HepG2 (cell line): ENCODE results near the gene WDR19. TPM values are rescaled to one million over a fixed set of nuclear protein-coding genes. Genes with fewer than 3 reads are reported as not detected.

ENCODE experiments used
- ARNT ChIP-seq: fragments of 450-650 bp; IDR thresholded peaks from 2 replicates; pipeline ENCODE4 v1.6.1; 2017
- ATF7 ChIP-seq, 2 experiments: fragments of 450-650 bp in 1 of 2; sonication (generic) in 1 of 2; formaldehyde crosslinking in 1 of 2; IDR thresholded peaks; 2 replicates each; pipeline versions ENCODE4 v1.4.0 to v1.6.1; 2016 to 2020; ENCODE audit warnings: antibody characterized with exemption in 1 of 2, mild to moderate bottlenecking in 1 of 2, missing genetic modification reagents in 1 of 2
- CENPX ChIP-seq: sonication (generic); formaldehyde crosslinking; IDR thresholded peaks from 2 replicates; pipeline ENCODE4 v1.9.0; 2021; ENCODE audit warnings: mild to moderate bottlenecking, missing genetic modification reagents, moderate library complexity
- KLF13 ChIP-seq: sonication (generic); formaldehyde crosslinking; IDR thresholded peaks from 2 replicates; pipeline ENCODE4 v1.4.0; 2020; ENCODE audit warnings: mild to moderate bottlenecking, missing genetic modification reagents
- MED1 ChIP-seq: sonication (generic); formaldehyde crosslinking; IDR thresholded peaks from 2 replicates; pipeline ENCODE4 v1.4.0; 2020; ENCODE audit warnings: missing genetic modification reagents
- PCBP2 ChIP-seq: fragments of 200-400 bp; formaldehyde crosslinking; optimal IDR thresholded peaks from 2 replicates; pipeline ENCODE3; 2018; ENCODE audit warnings: low read length, low read depth; ENCODE audit not compliant: poor library complexity, severe bottlenecking
- RAD51 ChIP-seq: fragments of 450-650 bp; IDR thresholded peaks from 2 replicates; pipeline ENCODE4 v1.6.1; 2016; ENCODE audit warnings: borderline replicate concordance
- TCF7L2 ChIP-seq: IDR thresholded peaks from 2 replicates; pipeline ENCODE4 v1.6.1; 2011; ENCODE audit warnings: mild to moderate bottlenecking, low read depth, low read length, moderate library complexity
- TMF1 ChIP-seq: sonication (generic); formaldehyde crosslinking; IDR thresholded peaks from 2 replicates; pipeline ENCODE4 v1.8.1; 2022; ENCODE audit warnings: low read depth, missing genetic modification reagents
- ZBTB3 ChIP-seq: sonication (generic); formaldehyde crosslinking; IDR thresholded peaks from 2 replicates; pipeline ENCODE4 v1.4.0; 2020; ENCODE audit warnings: low read depth, mild to moderate bottlenecking, moderate library complexity, missing genetic modification reagents, borderline replicate concordance
- ZNF180 ChIP-seq: sonication (generic); formaldehyde crosslinking; IDR thresholded peaks from 2 replicates; pipeline ENCODE4 v1.4.0; 2020; ENCODE audit warnings: low read depth, missing genetic modification reagents, borderline replicate concordance
- ZNF335 ChIP-seq: sonication (generic); formaldehyde crosslinking; IDR thresholded peaks from 2 replicates; pipeline ENCODE4 v1.4.0; 2020; ENCODE audit warnings: missing genetic modification reagents
- ZNF569 ChIP-seq: sonication (generic); formaldehyde crosslinking; IDR thresholded peaks from 2 replicates; pipeline ENCODE4 v1.5.0; 2020; ENCODE audit warnings: mild to moderate bottlenecking, missing genetic modification reagents, moderate library complexity, borderline replicate concordance
- polyA plus RNA-seq, 8 experiments: library from polyadenylated mRNA; depleted of rRNA in 3 of 8; stranded (reverse) in 7 of 8; unstranded in 1 of 8; fragments of >200 nt; fragmentation: Illumina TruSeq in 4 of 8; extraction: Trizol in 4 of 8; gene quantifications; 2 replicates each; pipeline versions ENCODE4 v1.2.1 to v1.2.3, GENCODE V29; 2011 to 2016; ENCODE audit warnings: low read depth in 4 of 8, missing spikeins in 1 of 8, mixed read lengths in 1 of 8; ENCODE audit not compliant: insufficient read depth in 1 of 8
- total RNA-seq, 5 experiments: library from RNA; depleted of rRNA; stranded (reverse); fragments of >200 nt; fragmentation: Illumina TruSeq; extraction: Trizol; gene quantifications; 2 replicates each; pipeline ENCODE4 v1.2.3, GENCODE V29; 2016; ENCODE audit warnings: low read depth in 1 of 5
- TF ChIP-seq, protein P1 (sequence below): sonication (generic); formaldehyde crosslinking; IDR thresholded peaks from 2 replicates; pipeline ENCODE4 v1.4.0; 2020; ENCODE audit warnings: missing genetic modification reagents, borderline replicate concordance
- TF ChIP-seq, protein P2 (sequence below), 2 experiments: sonication (generic) in 1 of 2; formaldehyde crosslinking in 1 of 2; IDR thresholded peaks; 2 replicates each; pipeline versions ENCODE4 v1.6.1 to v1.9.0; 2014 to 2022; ENCODE audit warnings: antibody characterized with exemption in 1 of 2, borderline replicate concordance in 1 of 2, inconsistent platforms in 1 of 2, low read depth in 1 of 2, missing genetic modification reagents in 1 of 2
- TF ChIP-seq, protein P3 (sequence below): sonication (generic); formaldehyde crosslinking; IDR thresholded peaks from 2 replicates; pipeline ENCODE4 v1.8.1; 2022; ENCODE audit warnings: low read depth, mild to moderate bottlenecking, missing genetic modification reagents

Gene WDR19
- total and polyA plus RNA-seq, 2 of the 13 experiments (the other 11 are each of a cell fraction or from before 2014, with no cell fraction given), result 22.9 to 34.1 TPM

DNA sequence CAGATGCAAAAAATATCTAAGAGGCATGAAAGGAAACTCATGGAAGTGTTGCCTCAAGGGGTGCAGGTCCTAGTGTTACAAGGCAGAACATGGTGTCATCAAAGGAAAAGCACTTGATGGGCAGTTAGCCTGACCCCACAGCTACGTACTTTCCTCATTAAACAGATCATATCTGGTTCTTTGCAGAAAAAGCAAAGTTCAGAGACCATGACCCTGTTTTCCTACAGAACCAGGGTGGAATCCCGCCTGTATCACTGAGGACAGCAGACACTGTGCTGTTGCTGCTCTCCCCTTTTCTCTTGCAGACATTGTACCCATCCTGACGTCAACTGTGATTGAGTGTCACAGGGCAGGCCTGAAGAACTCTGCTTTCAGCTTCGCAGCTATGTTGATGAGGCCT lies 92.2 kb downstream of the WDR19 start (continued):
- TF ChIP-seq ZNF180 (CRISPR knock-in tag) (no peak), TMF1 (CRISPR knock-in tag) (no peak), ZNF569 (CRISPR knock-in tag) (no peak), RAD51 (no peak), ATF7 (IDR thresholded peaks at IDR 0.05) (no peak), ATF7 (CRISPR knock-in tag; IDR thresholded peaks at IDR 0.05) (peak; percentile 79; the same call in 1 of the 2 replicates), PCBP2 (no peak), ZNF335 (CRISPR knock-in tag) (no peak), ARNT (no peak), KLF13 (CRISPR knock-in tag) (no peak), ZBTB3 (no peak), MED1 (CRISPR knock-in tag) (peak; percentile 81), CENPX (CRISPR knock-in tag) (no peak), TCF7L2 (no peak)
- TF ChIP-seq, protein P1, sequence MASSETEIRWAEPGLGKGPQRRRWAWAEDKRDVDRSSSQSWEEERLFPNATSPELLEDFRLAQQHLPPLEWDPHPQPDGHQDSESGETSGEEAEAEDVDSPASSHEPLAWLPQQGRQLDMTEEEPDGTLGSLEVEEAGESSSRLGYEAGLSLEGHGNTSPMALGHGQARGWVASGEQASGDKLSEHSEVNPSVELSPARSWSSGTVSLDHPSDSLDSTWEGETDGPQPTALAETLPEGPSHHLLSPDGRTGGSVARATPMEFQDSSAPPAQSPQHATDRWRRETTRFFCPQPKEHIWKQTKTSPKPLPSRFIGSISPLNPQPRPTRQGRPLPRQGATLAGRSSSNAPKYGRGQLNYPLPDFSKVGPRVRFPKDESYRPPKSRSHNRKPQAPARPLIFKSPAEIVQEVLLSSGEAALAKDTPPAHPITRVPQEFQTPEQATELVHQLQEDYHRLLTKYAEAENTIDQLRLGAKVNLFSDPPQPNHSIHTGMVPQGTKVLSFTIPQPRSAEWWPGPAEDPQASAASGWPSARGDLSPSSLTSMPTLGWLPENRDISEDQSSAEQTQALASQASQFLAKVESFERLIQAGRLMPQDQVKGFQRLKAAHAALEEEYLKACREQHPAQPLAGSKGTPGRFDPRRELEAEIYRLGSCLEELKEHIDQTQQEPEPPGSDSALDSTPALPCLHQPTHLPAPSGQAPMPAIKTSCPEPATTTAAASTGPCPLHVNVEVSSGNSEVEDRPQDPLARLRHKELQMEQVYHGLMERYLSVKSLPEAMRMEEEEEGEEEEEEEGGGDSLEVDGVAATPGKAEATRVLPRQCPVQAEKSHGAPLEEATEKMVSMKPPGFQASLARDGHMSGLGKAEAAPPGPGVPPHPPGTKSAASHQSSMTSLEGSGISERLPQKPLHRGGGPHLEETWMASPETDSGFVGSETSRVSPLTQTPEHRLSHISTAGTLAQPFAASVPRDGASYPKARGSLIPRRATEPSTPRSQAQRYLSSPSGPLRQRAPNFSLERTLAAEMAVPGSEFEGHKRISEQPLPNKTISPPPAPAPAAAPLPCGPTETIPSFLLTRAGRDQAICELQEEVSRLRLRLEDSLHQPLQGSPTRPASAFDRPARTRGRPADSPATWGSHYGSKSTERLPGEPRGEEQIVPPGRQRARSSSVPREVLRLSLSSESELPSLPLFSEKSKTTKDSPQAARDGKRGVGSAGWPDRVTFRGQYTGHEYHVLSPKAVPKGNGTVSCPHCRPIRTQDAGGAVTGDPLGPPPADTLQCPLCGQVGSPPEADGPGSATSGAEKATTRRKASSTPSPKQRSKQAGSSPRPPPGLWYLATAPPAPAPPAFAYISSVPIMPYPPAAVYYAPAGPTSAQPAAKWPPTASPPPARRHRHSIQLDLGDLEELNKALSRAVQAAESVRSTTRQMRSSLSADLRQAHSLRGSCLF (CRISPR knock-in tag), result no peak
- TF ChIP-seq, protein P2, sequence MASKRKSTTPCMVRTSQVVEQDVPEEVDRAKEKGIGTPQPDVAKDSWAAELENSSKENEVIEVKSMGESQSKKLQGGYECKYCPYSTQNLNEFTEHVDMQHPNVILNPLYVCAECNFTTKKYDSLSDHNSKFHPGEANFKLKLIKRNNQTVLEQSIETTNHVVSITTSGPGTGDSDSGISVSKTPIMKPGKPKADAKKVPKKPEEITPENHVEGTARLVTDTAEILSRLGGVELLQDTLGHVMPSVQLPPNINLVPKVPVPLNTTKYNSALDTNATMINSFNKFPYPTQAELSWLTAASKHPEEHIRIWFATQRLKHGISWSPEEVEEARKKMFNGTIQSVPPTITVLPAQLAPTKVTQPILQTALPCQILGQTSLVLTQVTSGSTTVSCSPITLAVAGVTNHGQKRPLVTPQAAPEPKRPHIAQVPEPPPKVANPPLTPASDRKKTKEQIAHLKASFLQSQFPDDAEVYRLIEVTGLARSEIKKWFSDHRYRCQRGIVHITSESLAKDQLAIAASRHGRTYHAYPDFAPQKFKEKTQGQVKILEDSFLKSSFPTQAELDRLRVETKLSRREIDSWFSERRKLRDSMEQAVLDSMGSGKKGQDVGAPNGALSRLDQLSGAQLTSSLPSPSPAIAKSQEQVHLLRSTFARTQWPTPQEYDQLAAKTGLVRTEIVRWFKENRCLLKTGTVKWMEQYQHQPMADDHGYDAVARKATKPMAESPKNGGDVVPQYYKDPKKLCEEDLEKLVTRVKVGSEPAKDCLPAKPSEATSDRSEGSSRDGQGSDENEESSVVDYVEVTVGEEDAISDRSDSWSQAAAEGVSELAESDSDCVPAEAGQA (IDR thresholded peaks at IDR 0.05; ENCODE audit: low read depth), result no peak
- TF ChIP-seq, protein P2 (CRISPR knock-in tag; IDR thresholded peaks at IDR 0.05; ENCODE audit: borderline replicate concordance), result no peak
- TF ChIP-seq, protein P3, sequence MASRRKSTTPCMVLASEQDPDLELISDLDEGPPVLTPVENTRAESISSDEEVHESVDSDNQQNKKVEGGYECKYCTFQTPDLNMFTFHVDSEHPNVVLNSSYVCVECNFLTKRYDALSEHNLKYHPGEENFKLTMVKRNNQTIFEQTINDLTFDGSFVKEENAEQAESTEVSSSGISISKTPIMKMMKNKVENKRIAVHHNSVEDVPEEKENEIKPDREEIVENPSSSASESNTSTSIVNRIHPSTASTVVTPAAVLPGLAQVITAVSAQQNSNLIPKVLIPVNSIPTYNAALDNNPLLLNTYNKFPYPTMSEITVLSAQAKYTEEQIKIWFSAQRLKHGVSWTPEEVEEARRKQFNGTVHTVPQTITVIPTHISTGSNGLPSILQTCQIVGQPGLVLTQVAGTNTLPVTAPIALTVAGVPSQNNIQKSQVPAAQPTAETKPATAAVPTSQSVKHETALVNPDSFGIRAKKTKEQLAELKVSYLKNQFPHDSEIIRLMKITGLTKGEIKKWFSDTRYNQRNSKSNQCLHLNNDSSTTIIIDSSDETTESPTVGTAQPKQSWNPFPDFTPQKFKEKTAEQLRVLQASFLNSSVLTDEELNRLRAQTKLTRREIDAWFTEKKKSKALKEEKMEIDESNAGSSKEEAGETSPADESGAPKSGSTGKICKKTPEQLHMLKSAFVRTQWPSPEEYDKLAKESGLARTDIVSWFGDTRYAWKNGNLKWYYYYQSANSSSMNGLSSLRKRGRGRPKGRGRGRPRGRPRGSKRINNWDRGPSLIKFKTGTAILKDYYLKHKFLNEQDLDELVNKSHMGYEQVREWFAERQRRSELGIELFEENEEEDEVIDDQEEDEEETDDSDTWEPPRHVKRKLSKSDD (CRISPR knock-in tag), result peak; percentile 68; the same call in 1 of the 2 replicates
